ENCODE results near the gene HS3ST4.

Gene HS3ST4

DNA sequence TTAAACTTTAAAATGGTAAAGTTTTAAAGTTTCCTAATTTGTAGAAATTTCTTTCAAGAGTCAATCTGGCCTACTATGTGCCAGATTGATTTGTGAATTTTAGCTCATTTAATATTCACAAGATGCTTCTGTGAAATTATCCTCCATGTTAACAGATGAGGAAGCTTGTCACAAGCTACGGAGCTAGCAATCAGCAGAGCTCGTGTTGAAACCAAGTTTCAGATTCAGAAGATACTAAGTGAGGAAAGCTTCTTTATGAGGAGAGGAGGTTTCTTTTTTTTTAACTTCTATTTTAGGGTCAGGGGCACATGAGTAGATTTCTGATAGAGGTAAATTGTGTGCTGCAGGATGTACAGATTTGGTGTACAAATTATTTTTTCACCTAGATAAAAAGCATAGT lies 135.9 kb downstream of the HS3ST4 start:
- no peak for TF ChIP-seq CTCF (IDR thresholded peaks at IDR 0.05; ENCODE audit: low read depth, low read length)
- no peak overlapping the region for H3K4me3 ChIP-seq (ENCODE audit: low read depth, low read length)

DNA sequence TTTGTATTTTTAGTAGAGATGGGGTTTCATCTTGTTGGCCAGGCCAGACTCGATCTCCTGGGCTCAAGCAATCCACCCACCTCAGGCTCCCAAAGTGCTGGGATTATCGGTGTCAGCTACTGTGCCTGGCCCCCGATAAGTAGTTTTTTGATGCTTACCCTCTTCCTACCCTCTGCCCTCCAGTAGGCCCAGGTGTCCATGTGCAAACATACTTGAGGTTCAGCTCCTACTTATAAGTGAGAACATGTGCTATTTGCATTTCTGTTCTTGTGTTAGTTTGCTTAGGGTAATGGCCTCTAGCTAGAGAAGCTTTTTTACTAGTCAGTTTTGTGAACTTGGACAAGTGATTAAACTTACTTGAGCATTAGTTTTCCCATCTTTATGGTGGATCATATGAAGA lies 136.8 kb downstream of the HS3ST4 start:
- TF ChIP-seq CTCF (IDR thresholded peaks at IDR 0.05; ENCODE audit: low read depth, low read length) = no peak
- H3K4me3 ChIP-seq (ENCODE audit: low read depth, low read length) = no peak overlapping the region

GRCh38 chr16:25832291-25832690 lies 140.5 kb downstream of the HS3ST4 start:
- no peak for TF ChIP-seq CTCF (IDR thresholded peaks at IDR 0.05; ENCODE audit: low read depth, low read length)
- no peak overlapping the region for H3K4me3 ChIP-seq (ENCODE audit: low read depth, low read length)

DNA sequence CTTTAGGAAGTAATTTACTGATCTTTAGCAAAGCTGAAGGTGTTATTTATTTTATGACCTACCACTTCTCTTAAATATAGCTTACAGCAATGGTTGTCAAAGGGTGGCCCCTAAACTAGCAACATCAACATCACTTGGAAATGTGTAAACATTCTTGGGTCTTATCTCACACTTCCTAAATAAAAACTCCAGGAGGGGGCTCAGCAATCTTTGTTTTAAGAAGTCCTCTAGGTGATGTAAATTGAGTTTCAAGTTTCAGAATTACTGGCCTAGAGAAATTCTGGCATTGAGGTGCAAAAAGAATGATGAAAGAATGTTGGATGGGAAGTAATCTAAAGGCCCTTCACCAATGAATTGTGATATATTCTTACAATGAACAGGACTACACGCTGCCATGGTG lies 142.3 kb downstream of the HS3ST4 start:
- TF ChIP-seq CTCF (IDR thresholded peaks at IDR 0.05; ENCODE audit: low read depth, low read length) = no peak
- no peak overlapping the region for H3K4me3 ChIP-seq (ENCODE audit: low read depth, low read length)

DNA sequence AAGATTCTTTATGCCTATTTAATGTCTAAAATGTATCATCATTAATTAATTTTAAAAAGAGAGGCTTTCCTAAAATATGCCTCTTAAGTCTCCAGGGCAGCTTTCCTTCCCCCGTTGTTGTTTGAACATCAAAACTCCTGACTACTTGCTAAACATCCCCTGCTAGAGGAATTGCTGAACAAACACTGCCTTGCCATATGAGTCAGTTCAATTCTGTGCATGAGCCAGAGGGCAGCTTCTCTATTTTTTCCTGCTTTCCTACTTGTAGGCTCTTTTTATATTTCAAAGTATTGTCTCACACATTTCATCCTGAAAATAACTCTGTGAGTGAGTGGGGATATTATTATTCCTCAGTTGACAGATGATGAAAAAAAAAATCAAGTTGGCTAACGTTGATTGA lies 143.4 kb downstream of the HS3ST4 start:
- no peak for TF ChIP-seq CTCF (IDR thresholded peaks at IDR 0.05; ENCODE audit: low read depth, low read length)
- H3K4me3 ChIP-seq (ENCODE audit: low read depth, low read length) = no peak overlapping the region

DNA sequence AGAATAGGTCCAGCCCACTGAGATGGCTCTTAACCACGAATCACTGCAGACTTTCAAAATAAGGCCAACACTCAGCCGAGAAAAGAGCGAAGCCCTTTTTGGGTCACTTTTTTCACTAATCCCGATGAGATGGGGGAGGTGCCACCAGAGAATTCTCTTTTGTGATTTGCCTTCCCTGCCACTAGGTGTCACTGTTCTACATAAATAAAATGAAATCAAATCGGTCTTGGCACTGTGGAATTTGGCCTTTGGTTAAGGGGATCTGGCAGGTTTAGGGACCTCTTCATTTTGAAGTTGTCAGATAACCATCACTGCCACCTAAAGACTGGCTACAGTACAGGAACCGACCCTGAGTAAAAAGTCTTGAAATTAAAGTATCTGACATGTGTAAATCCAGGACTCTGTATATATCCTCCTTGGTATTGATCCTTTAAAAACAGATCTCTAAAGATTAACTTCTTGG lies 147.0 kb downstream of the HS3ST4 start:
- peak; percentile 75 for TF ChIP-seq CTCF (IDR thresholded peaks at IDR 0.05; ENCODE audit: low read depth, low read length)

GRCh38 chr16:25841761-25842160 lies 150.0 kb downstream of the HS3ST4 start:
- no peak for TF ChIP-seq CTCF (IDR thresholded peaks at IDR 0.05; ENCODE audit: low read depth, low read length)
- no peak overlapping the region for H3K4me3 ChIP-seq (ENCODE audit: low read depth, low read length)

More for the DNA sequence above, 147.0 kb downstream of the HS3ST4 start:
- no peak overlapping the region for H3K4me3 ChIP-seq (ENCODE audit: low read depth, low read length)

All from WI38 (cell line).